ENCODE data around the gene CHSY1. TPM values are rescaled to one million over a fixed set of nuclear protein-coding genes. Genes with fewer than 3 reads are reported as not detected.

The CHSY1 gene
- total and polyA plus RNA-seq, 2 of the 13 experiments (the other 11 are each of a cell fraction or from before 2014, with no cell fraction given), result 13.3 to 13.7 TPM

DNA sequence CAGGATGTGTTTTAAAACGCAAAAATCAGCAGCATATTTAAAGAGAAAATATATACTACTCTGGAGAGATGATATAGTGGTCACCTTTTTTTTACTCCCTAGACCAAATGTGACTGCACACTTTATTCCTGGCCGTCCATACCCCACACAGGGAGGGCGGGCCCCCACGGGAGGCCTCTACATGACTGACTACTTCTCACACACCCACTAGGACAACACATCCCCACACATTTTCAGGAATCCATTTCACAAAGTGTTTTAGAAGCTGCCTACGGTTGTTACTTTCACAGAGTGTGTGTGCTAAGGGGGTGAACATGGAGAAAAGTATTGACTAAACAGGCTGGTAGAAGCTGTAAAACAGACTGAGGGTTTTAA lies 67.9 kb downstream of the CHSY1 start (continued):
- TF ChIP-seq SRY (CRISPR knock-in tag; IDR thresholded peaks at IDR 0.05) (no peak), KAT8 (CRISPR knock-in tag; IDR thresholded peaks at IDR 0.05) (no peak), ISX (CRISPR knock-in tag; conservative IDR thresholded peaks at IDR 0.05) (no peak), ZBTB1 (CRISPR knock-in tag; IDR thresholded peaks at IDR 0.05; ENCODE audit: borderline replicate concordance) (no peak)

DNA sequence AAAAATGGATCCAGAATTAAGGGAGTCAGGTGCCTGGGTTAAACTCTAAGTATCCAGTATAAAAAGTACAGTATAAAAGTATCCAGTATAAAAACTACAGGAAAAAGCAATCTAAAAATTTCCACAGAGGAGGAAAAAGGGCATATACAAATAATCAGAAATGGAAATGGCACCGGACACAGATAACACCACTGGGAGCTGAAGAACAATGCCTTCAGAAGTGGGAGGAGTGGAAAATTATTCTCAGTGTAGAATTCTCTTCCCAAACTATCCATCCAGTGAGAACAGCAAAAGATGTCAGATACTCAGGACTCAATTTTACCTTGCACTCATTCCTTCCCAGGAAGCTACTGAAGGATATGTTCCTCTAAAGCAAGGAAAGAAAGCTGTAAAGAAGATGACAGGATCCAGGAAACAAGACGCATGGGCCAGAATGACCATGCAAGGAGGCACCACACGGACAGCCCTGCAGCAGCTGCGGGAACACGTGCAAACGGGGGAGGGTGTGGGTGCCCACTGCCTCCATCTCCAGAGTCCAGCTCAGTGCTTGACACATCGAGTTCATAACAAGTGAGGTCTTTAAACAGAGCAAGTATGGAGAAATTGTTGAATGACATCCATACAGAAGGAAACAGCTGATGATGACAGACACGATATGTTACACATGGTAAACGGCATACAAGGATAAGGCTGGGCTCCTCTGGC lies 68.5 kb downstream of the CHSY1 start:
- ATAC-seq (no peak), DNase-seq (ENCODE audit: low spot score) (no peak), FAIRE-seq (no peak)
- no peak overlapping the region for H3K9ac ChIP-seq (ENCODE audit: insufficient read depth, low read depth, low read length)
- H3K4me1 ChIP-seq (ENCODE audit: insufficient read depth, low read length), result no peaks in the 10 kb centered on the region
- H3K36me3 ChIP-seq (replicated peaks in 1 of 2; ENCODE audit: control insufficient read depth in 1 of 2, insufficient read depth in 2 of 2, low read length in 2 of 2), result peaks cover 2 to 25% of the 10 kb centered on the region in 2 experiments; a peak in 3 of 5 replicates
- peaks cover 12% of the 10 kb centered on the region for H3K79me2 ChIP-seq (ENCODE audit: insufficient read depth, low read length)
- intact Hi-C loops (cut with micrococcal nuclease; ENCODE audit: unreplicated experiment), result no loop called here
- in situ Hi-C loops (cut with HindIII; ENCODE audit: extremely low pct_ligation_motif_present, low pct_unique_long_range_greater_than_20kb), result no loop called here
- H2AFZ ChIP-seq (ENCODE audit: low read length), result no peak overlapping the region
- no peak for TF ChIP-seq ZNF768 (CRISPR knock-in tag; IDR thresholded peaks at IDR 0.05)
- H3K9me3 ChIP-seq (ENCODE audit: low read length), result no peaks in the 10 kb centered on the region
- no peak overlapping the region for H3K4me2 ChIP-seq (ENCODE audit: low read depth, low read length)
- WGBS (ENCODE audit: low lambda C conversion rate), result 95% methylated on average over 9 of the region's 9 CpGs
- H3K4me3 ChIP-seq (replicated peaks in 1 of 3; ENCODE audit: insufficient read depth in 1 of 3, low read depth in 2 of 3, low read length in 3 of 3), result no peak overlapping the region
- ChIA-PET POLR2A (no interaction called here), CTCF (ENCODE audit: low intra/inter-chr PET ratio, low total read pairs) (no interaction called here)
- BruUV-seq (replicated peaks), result no TSS peak
- H3K27ac ChIP-seq (ENCODE audit: extremely low read length, insufficient read depth, low read length), result no peak overlapping the region
- 0 out of 2 replicates have a peak, but pooled peaks cover 2% of the 10 kb centered on the region for H4K20me1 ChIP-seq (ENCODE audit: insufficient read depth, low read length)
- no peaks in the 10 kb centered on the region for H3K27me3 ChIP-seq (ENCODE audit: control insufficient read depth in 1 of 2, insufficient read depth in 2 of 2, low read length in 2 of 2)

DNA sequence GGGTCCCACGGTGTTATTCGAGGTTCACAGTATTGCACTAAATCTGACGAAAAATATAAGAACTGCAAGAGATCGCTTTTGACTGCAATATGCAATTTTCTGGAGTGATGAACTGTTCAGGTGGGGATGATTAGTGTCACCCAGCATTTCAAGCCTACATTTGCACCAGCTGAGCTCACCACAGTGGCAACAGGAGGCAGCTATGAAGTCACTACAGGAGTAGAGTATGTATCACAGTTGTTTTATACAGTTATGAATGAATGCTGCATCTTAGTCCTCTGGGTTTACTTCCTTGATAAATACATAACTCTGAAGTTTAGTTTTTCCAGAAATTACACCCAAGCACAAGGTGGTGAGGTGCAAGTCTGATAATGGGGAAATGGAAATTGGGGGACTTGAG lies 69.6 kb downstream of the CHSY1 start:
- intact Hi-C loops (cut with micrococcal nuclease; ENCODE audit: unreplicated experiment), result no loop called here
- peaks cover 7 to 32% of the 10 kb centered on the region in 2 experiments; a peak in 4 of 5 replicates for H3K36me3 ChIP-seq (replicated peaks in 1 of 2; ENCODE audit: control insufficient read depth in 1 of 2, insufficient read depth in 2 of 2, low read length in 2 of 2)
- H3K27ac ChIP-seq (ENCODE audit: extremely low read length, insufficient read depth, low read length), result no peak overlapping the region
- CTCF ChIA-PET (ENCODE audit: low intra/inter-chr PET ratio, low total read pairs), result no interaction called here
- H2AFZ ChIP-seq (ENCODE audit: low read length), result no peak overlapping the region
- H3K9me3 ChIP-seq (ENCODE audit: low read length), result no peaks in the 10 kb centered on the region
- FAIRE-seq (no peak), ATAC-seq (no peak), DNase-seq (ENCODE audit: low spot score) (no peak)
- in situ Hi-C loops (cut with HindIII; ENCODE audit: extremely low pct_ligation_motif_present, low pct_unique_long_range_greater_than_20kb), result no loop called here
- POLR2A ChIA-PET, result no interaction called here
- no TSS peak for BruUV-seq (replicated peaks)
- TF ChIP-seq ZNF451 (CRISPR knock-in tag; IDR thresholded peaks at IDR 0.05) (no peak), SRY (CRISPR knock-in tag; IDR thresholded peaks at IDR 0.05) (no peak), EED (CRISPR knock-in tag; IDR thresholded peaks at IDR 0.05) (no peak), TRAFD1 (CRISPR knock-in tag; IDR thresholded peaks at IDR 0.05; ENCODE audit: borderline replicate concordance) (no peak), MBNL3 (CRISPR knock-in tag; conservative IDR thresholded peaks at IDR 0.05) (no peak), ZNF879 (CRISPR knock-in tag; IDR thresholded peaks at IDR 0.05) (no peak), MBD4 (IDR thresholded peaks at IDR 0.05; ENCODE audit: borderline replicate concordance, low read length) (no peak)
- no peaks in the 10 kb centered on the region for H4K20me1 ChIP-seq (ENCODE audit: insufficient read depth, low read length)
- H3K79me2 ChIP-seq (ENCODE audit: insufficient read depth, low read length), result peaks cover 6% of the 10 kb centered on the region
- H3K27me3 ChIP-seq (ENCODE audit: control insufficient read depth in 1 of 2, insufficient read depth in 2 of 2, low read length in 2 of 2), result no peaks in the 10 kb centered on the region
- H3K4me3 ChIP-seq (replicated peaks in 1 of 3; ENCODE audit: insufficient read depth in 1 of 3, low read depth in 2 of 3, low read length in 3 of 3), result no peak overlapping the region
- no peak overlapping the region for H3K4me2 ChIP-seq (ENCODE audit: low read depth, low read length)
- H3K4me1 ChIP-seq (ENCODE audit: insufficient read depth, low read length), result peaks cover 3% of the 10 kb centered on the region; the same call in 1 of the 2 replicates
- no peak overlapping the region for H3K9ac ChIP-seq (ENCODE audit: insufficient read depth, low read depth, low read length)
- 88% methylated on average over 4 of the region's 4 CpGs for WGBS (ENCODE audit: low lambda C conversion rate)

Data from HepG2 (cell line).